Body of pancreas (tissue), 4 donors: Measurements from ENCODE around the gene CWF19L1.

ENCODE experiments used
- POLR2A ChIP-seq, 3 donors: fragments of 450-650 bp; IDR thresholded peaks; one replicate each; pipeline ENCODE4 v1.6.1; 2016; ENCODE audit warnings: antibody characterized with exemption in 3 of 3, mild to moderate bottlenecking in 2 of 3
- TF ChIP-seq, protein P1 (sequence below), 7 experiments: fragments of 450-650 bp in 4 of 7; fragments of 200-600 bp in 3 of 7; sonication (generic) in 3 of 7; IDR thresholded peaks; one replicate each; pipeline ENCODE4 v1.5.1; 2016 to 2019; ENCODE audit warnings: antibody characterized with exemption in 7 of 7

DNA sequence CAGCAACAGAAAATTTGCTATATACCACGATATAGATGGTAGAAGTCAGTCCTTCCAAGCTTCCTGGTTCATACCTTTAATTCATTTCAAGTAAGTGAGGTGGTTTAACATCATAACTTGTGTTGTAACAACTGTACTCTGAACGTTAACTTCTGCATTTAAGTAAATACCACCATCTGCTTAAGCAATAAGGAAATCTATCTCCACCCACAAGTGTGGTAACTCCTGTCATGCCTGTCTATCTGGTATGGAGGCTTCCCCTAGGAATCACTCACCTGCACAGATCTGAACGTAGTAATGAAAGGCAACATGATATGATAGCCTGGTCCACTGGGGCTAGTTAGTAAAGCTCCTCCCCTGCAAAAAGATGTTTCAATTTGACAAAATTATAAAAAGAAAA is 84.0 kb downstream of the CWF19L1 start:
- TF ChIP-seq, protein P1, sequence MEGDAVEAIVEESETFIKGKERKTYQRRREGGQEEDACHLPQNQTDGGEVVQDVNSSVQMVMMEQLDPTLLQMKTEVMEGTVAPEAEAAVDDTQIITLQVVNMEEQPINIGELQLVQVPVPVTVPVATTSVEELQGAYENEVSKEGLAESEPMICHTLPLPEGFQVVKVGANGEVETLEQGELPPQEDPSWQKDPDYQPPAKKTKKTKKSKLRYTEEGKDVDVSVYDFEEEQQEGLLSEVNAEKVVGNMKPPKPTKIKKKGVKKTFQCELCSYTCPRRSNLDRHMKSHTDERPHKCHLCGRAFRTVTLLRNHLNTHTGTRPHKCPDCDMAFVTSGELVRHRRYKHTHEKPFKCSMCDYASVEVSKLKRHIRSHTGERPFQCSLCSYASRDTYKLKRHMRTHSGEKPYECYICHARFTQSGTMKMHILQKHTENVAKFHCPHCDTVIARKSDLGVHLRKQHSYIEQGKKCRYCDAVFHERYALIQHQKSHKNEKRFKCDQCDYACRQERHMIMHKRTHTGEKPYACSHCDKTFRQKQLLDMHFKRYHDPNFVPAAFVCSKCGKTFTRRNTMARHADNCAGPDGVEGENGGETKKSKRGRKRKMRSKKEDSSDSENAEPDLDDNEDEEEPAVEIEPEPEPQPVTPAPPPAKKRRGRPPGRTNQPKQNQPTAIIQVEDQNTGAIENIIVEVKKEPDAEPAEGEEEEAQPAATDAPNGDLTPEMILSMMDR (IDR thresholded peaks at IDR 0.05), result no peak
- no peak for TF ChIP-seq POLR2A (IDR thresholded peaks at IDR 0.05)
